ENCODE results near the gene NRBF2.

GRCh38 chr10:63120554-63120953, 12.6 kb upstream of the NRBF2 start:
- no peak for TF ChIP-seq POLR2AphosphoS5 (IDR thresholded peaks at IDR 0.05; ENCODE audit: low read depth, low read length)
- no peak for TF ChIP-seq POLR2A (IDR thresholded peaks at IDR 0.05; ENCODE audit: low read depth, low read length)
- no peak for TF ChIP-seq PAX5 (IDR thresholded peaks at IDR 0.05; ENCODE audit: insufficient read depth, low read length, severe bottlenecking)
- TF ChIP-seq TAF1 (IDR thresholded peaks at IDR 0.05; ENCODE audit: low read depth, low read length) = no peak
- no peak for TF ChIP-seq SPI1 (IDR thresholded peaks at IDR 0.05; ENCODE audit: low read depth, low read length)
- no peak for TF ChIP-seq POU2F2 (IDR thresholded peaks at IDR 0.05; ENCODE audit: low read depth, low read length)
